GM12878 (cell line): Measurements from ENCODE around the gene NEK3.

ENCODE experiments used
- EP300 ChIP-seq, 2 experiments: fragments of 150-350 bp in 1 of 2; IDR thresholded peaks; 2 replicates each; pipeline ENCODE4 v1.6.1; 2011 to 2012; ENCODE audit warnings: low read depth in 2 of 2, low read length in 2 of 2, borderline replicate concordance in 1 of 2, improper control_type of control experiment in 1 of 2, inconsistent platforms in 1 of 2; ENCODE audit not compliant: control insufficient read depth in 1 of 2
- ETV6 ChIP-seq, 2 experiments: fragments of 450-650 bp in 1 of 2; IDR thresholded peaks in 1 of 2; conservative IDR thresholded peaks in 1 of 2; 2 replicates each; pipeline ENCODE4 v1.6.1; 2014; ENCODE audit warnings: antibody characterized with exemption in 1 of 2, borderline replicate concordance in 1 of 2, low read depth in 1 of 2, mild to moderate bottlenecking in 1 of 2, moderate library complexity in 1 of 2
- MTA3 ChIP-seq: IDR thresholded peaks from 2 replicates; pipeline ENCODE4 v1.6.1; 2012; ENCODE audit warnings: low read length, inconsistent platforms, borderline replicate concordance
- NFYB ChIP-seq: IDR thresholded peaks from 2 replicates; pipeline ENCODE4 v1.6.1; 2011; ENCODE audit warnings: low read depth, mild to moderate bottlenecking, low read length, improper control_type of control experiment, moderate library complexity; ENCODE audit not compliant: insufficient read depth
- NR2C1 ChIP-seq: fragments of 450-650 bp; IDR thresholded peaks from 2 replicates; pipeline ENCODE4 v1.6.1; 2017; ENCODE audit warnings: antibody characterized with exemption, mild to moderate bottlenecking, moderate library complexity
- POLR2A ChIP-seq: IDR thresholded peaks from 2 replicates; pipeline ENCODE4 v1.6.1; 2011; ENCODE audit warnings: low read depth, mild to moderate bottlenecking, low read length
- POLR2AphosphoS2 ChIP-seq: IDR thresholded peaks from 2 replicates; pipeline ENCODE4 v1.6.1; 2011; ENCODE audit warnings: low read depth, mild to moderate bottlenecking, low read length, improper control_type of control experiment, moderate library complexity
- POLR2AphosphoS5 ChIP-seq: IDR thresholded peaks from 2 replicates; pipeline ENCODE4 v1.6.1; 2011; ENCODE audit warnings: mild to moderate bottlenecking, low read length, inconsistent platforms
- RCOR1 ChIP-seq: conservative IDR thresholded peaks from 2 replicates; pipeline ENCODE4 v1.6.1; 2012; ENCODE audit warnings: low read depth, low read length, improper control_type of control experiment
- RELA ChIP-seq: fragments of 450-650 bp; IDR thresholded peaks from 2 replicates; pipeline ENCODE4 v1.8.0; 2014; ENCODE audit warnings: borderline replicate concordance; ENCODE audit not compliant: partially characterized antibody
- RFX5 ChIP-seq: IDR thresholded peaks from 2 replicates; pipeline ENCODE4 v1.6.1; 2011; ENCODE audit warnings: low read depth, low read length, improper control_type of control experiment
- TF ChIP-seq, protein P1 (sequence below), 3 experiments: IDR thresholded peaks in 2 of 3; conservative IDR thresholded peaks in 1 of 3; 2 replicates each; pipeline ENCODE4 v1.5.1; 2011; ENCODE audit warnings: low read depth in 3 of 3, low read length in 3 of 3, mild to moderate bottlenecking in 3 of 3, control low read depth in 2 of 3, moderate library complexity in 2 of 3, inconsistent platforms in 1 of 3, mixed read lengths in 1 of 3; ENCODE audit not compliant: control insufficient read depth in 2 of 3, insufficient read depth in 1 of 3; ENCODE audit errors: extremely low read depth in 1 of 3
- TF ChIP-seq, protein P2 (sequence below): fragments of 450-650 bp; formaldehyde crosslinking; IDR thresholded peaks from 2 replicates; pipeline ENCODE4 v1.4.0; 2022; ENCODE audit warnings: mild to moderate bottlenecking, moderate library complexity
- TF ChIP-seq, protein P3 (sequence below): IDR thresholded peaks from 2 replicates; pipeline ENCODE4 v1.6.1; 2012; ENCODE audit warnings: low read depth, low read length, improper control_type of control experiment

DNA sequence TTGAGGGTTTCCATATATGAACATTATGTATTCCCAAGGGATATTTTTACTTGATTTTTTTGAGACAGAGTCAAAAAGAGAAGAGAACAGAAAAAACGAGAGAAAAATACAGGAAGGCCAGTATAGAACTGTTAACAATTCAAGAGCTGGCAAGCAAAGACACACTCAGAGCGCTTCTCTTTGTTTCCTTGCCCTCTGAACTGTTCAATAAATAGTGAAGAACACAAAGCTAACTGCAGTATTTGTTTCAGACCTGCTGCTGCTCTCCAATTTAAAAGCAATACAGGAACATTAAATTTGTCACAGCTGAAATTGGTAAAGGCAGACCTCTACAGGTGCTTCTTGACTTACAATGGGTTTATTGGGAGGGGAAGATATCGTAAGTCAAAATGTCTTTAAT, 14.0 kb upstream of the NEK3 start:
- TF ChIP-seq POLR2A: no peak
- TF ChIP-seq NFYB: no peak
- TF ChIP-seq, protein P1, sequence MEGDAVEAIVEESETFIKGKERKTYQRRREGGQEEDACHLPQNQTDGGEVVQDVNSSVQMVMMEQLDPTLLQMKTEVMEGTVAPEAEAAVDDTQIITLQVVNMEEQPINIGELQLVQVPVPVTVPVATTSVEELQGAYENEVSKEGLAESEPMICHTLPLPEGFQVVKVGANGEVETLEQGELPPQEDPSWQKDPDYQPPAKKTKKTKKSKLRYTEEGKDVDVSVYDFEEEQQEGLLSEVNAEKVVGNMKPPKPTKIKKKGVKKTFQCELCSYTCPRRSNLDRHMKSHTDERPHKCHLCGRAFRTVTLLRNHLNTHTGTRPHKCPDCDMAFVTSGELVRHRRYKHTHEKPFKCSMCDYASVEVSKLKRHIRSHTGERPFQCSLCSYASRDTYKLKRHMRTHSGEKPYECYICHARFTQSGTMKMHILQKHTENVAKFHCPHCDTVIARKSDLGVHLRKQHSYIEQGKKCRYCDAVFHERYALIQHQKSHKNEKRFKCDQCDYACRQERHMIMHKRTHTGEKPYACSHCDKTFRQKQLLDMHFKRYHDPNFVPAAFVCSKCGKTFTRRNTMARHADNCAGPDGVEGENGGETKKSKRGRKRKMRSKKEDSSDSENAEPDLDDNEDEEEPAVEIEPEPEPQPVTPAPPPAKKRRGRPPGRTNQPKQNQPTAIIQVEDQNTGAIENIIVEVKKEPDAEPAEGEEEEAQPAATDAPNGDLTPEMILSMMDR (IDR thresholded peaks at IDR 0.05 in 2 of 3, conservative IDR thresholded peaks at IDR 0.05 in 1 of 3; ENCODE audit: control insufficient read depth in 2 of 3, extremely low read depth in 1 of 3, insufficient read depth in 1 of 3, low read depth in 3 of 3, low read length in 3 of 3): no peak
- TF ChIP-seq RFX5: no peak
- TF ChIP-seq RCOR1: no peak
- TF ChIP-seq MTA3: no peak
- TF ChIP-seq ETV6 (conservative IDR thresholded peaks at IDR 0.05 in 1 of 2, IDR thresholded peaks at IDR 0.05 in 1 of 2; ENCODE audit: borderline replicate concordance in 1 of 2, low read depth in 1 of 2): no peak
- TF ChIP-seq NR2C1: no peak
- no peak for TF ChIP-seq RELA
- TF ChIP-seq, protein P2, sequence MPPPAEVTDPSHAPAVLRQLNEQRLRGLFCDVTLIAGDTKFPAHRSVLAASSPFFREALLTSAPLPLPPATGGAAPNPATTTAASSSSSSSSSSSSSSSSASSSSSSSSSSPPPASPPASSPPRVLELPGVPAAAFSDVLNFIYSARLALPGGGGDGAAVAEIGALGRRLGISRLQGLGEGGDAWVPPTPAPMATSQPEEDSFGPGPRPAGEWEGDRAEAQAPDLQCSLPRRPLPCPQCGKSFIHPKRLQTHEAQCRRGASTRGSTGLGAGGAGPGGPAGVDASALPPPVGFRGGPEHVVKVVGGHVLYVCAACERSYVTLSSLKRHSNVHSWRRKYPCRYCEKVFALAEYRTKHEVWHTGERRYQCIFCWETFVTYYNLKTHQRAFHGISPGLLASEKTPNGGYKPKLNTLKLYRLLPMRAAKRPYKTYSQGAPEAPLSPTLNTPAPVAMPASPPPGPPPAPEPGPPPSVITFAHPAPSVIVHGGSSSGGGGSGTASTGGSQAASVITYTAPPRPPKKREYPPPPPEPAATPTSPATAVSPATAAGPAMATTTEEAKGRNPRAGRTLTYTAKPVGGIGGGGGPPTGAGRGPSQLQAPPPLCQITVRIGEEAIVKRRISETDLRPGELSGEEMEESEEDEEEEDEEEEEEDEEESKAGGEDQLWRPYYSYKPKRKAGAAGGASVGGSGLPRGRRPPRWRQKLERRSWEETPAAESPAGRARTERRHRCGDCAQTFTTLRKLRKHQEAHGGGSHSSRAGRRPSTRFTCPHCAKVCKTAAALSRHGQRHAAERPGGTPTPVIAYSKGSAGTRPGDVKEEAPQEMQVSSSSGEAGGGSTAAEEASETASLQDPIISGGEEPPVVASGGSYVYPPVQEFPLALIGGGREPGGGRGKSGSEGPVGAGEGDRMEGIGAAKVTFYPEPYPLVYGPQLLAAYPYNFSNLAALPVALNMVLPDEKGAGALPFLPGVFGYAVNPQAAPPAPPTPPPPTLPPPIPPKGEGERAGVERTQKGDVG: no peak
- no peak for TF ChIP-seq POLR2AphosphoS2
- TF ChIP-seq EP300 (IDR thresholded peaks at IDR 0.05; ENCODE audit: borderline replicate concordance in 1 of 2, control insufficient read depth in 1 of 2, low read depth in 2 of 2, low read length in 2 of 2): no peak
- no peak for TF ChIP-seq POLR2AphosphoS5
- TF ChIP-seq, protein P3, sequence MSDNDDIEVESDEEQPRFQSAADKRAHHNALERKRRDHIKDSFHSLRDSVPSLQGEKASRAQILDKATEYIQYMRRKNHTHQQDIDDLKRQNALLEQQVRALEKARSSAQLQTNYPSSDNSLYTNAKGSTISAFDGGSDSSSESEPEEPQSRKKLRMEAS: no peak
